Esophagus squamous epithelium (tissue), 4 donors: ENCODE data around the gene CDYL.

Experiments
- CTCF ChIP-seq, 6 experiments: fragments of 450-650 bp in 4 of 6; fragments of 200-600 bp in 2 of 6; sonication (generic) in 2 of 6; IDR thresholded peaks; one replicate each; pipeline ENCODE4 v1.5.1; 2016 to 2019; ENCODE audit warnings: antibody characterized with exemption in 6 of 6, mild to moderate bottlenecking in 4 of 6, moderate library complexity in 4 of 6
- POLR2A ChIP-seq, 4 donors: fragments of 450-650 bp; IDR thresholded peaks; one replicate each; pipeline ENCODE4 v1.6.1; 2017; ENCODE audit warnings: antibody characterized with exemption in 4 of 4, mild to moderate bottlenecking in 4 of 4, moderate library complexity in 3 of 4

- TF ChIP-seq CTCF (IDR thresholded peaks at IDR 0.05), result no peak
- TF ChIP-seq POLR2A (IDR thresholded peaks at IDR 0.05), result no peak
Measured at GRCh38 chr6:4969609-4970285, 193.5 kb downstream of the CDYL start.
